Glomerular visceral epithelial cell (primary cell): ENCODE results near the gene ATXN7L3B.
"Not testable (repeated sequence)": the region's sequence is repeated elsewhere in the genome, so short reads cannot be mapped to it uniquely, and the experiment has no call there.

ENCODE experiments used
- DNase-seq: peaks from one replicate; pipeline ENCODE4 v3.0.0-alpha.2; 2016; ENCODE audit errors: extremely low spot score

Gene ATXN7L3B, protein sequence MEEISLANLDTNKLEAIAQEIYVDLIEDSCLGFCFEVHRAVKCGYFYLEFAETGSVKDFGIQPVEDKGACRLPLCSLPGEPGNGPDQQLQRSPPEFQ

DNA sequence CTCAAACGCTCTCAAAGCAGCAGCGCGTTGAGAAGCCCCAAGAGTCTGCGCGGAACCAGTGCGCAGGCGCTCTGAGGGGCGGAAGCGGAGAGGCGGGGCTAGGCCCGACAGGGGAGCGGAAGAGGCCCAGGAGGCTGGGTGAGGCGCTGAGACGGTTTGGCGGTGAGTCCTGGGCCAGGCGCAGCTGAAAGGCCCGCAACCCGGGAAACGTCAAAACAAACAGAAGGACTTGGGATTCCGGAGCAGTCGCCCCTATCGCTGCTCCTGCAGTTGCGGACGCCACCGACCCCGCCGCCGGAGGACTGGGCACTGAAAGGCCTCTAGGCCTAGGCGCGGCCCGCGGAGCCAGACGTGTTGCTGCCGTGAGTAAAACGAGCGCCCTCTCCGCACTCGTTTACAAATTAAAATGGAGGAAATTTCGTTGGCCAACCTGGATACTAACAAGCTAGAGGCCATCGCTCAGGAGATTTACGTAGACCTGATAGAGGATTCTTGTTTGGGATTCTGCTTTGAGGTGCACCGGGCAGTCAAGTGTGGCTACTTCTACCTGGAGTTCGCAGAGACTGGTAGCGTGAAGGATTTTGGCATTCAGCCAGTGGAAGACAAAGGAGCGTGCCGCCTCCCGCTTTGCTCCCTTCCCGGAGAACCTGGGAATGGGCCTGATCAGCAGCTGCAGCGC is at the start of gene ATXN7L3B:
Gene ATXN7L3B (plus strand): TSS at position 129 of the 679 bp plus-strand sequence. CDS start 278 bp downstream, at position 407.
- peak; percentile 96 for DNase-seq

DNA sequence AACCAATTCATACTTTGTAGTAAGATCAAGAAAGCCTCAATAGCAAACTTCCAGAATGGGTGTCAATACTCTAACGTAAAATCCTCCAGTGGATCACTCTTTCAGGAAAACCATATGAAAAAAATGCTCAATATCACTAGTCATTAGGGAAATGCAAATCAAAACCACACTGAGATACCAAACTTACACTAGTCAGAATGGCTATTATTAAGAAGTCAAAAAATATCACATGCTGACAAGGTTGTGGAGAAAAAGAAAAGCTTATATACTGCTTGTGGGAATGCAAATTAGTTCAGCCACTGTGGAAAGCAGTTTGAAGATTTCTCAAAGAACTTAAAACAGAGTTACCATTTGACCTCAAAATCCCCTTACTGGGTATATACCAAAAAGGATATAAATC is 49.5 kb upstream of the ATXN7L3B start:
- no peak for DNase-seq

DNA sequence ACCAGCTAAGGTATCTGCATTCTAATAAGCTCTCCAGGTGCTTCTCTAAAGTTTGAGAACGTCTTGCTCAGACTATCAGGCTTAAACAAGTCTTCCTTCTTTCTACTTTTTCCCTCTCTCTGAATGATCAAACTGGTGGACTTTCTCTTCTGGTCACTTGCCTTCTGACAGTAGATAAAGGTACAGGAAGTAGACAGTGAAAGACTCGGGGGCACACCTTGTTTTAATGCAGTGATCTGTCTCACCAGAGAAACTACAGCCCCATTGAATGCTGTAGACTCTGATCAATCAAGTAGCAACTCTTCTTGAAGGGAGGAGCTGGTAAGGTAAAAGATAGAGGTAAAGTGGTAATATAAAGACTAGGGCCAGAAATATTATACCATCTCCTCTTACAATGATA is 48.1 kb upstream of the ATXN7L3B start:
- no peak for DNase-seq

DNA sequence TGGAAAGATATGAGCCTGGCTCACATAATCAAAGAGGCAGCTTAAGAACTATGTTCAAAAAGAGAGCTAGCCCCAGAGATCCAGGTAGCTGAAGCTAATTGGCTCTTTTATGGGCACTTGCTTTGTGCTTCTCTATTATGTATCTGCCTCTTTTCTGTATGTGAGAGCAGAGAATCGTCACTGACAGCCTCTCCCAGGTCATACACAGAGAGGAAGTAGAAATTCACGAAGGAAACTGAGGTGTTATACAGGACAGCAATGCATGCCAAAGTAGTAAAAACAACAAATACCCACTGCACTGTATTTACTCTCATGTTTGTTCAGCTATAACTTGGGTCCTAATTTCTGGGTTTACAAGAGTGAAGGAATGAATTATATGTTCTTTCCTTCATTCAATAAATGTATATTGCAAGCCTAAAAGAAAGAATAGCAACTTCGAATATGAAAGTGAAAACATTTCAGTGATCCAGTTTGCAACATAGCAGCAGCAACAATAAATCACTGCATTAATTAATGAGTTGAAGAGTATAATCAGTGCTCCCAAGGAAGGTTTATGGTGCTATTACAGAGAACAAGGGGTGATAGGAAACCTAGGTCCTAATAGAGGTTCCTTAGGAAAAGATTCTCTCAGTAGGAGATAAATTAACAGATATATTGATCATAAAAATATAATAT is 47.1 kb upstream of the ATXN7L3B start:
- DNase-seq, result peak; percentile 2

DNA sequence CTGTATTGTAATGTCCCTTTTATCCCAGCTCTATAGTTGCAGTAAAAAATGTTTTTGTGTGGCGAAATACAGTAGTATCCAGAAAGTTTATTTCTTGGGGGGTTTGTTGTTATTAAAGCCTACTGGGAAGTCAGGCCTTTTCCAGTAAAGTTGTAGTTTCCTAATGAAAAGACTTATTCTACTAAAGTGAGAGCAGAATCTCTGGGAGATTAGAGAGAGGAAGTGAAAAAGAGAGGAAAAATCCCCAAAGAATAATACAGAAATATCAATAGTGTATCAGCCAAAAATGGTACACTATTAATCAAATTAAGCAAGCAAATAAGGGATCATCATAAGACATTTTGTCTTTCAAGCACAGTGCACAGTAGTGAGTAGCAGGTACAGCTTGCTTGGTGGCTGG is 46.3 kb upstream of the ATXN7L3B start:
- no peak for DNase-seq

DNA sequence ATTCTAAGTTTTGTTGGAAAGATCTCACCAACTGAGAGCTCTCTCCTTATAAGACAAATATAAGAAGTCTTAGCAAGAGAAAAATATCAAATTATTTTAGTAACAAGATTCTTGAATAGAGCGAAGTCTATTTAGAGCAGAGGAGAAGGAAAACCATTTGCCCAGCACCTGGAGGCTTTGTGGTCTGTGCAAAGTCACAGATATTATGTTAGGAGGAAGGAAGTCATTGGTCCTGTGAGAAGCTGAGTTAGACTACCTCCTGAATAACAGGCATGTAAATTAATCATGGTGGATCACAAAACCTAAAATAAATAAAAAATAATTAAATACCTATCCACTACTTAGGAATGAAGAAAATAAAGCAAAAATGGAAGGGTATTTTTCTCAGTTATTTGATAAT is 38.4 kb upstream of the ATXN7L3B start:
- DNase-seq, result no peak

DNA sequence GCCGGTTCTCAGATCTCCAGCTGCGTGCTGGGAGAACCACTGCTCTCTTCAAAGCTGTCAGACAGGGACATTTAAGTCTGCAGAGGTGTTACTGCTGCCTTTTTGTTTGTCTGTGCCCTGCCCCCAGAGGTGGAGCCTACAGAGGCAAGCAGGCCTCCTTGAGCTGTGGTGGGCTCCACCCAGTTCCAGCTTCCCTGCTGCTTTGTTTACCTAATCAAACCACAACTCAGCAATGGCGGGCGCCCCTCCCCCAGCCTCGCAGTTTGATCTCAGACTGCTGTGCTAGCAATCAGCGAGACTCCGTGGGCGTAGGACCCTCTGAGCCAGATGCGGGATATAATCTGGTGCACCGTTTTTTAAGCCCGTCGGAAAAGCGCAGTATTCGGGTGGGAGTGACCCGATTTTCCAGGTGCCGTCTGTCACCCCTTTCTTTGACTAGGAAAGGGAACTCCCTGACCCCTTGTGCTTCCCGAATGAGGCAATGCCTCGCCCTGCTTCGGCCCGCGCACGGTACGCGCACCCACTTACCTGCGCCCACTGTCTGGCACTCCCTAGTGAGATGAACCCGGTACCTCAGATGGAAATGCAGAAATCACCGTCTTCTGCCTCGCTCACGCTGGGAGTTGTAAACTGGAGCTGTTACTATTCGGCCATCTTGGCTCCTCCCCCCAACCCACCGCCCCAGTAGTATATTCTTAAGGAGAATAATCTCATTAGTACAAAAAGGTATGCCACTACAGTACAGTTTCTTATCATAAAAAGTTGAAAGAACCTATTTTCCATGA is 28.6 kb upstream of the ATXN7L3B start:
- DNase-seq, result not testable (repeated sequence)

DNA sequence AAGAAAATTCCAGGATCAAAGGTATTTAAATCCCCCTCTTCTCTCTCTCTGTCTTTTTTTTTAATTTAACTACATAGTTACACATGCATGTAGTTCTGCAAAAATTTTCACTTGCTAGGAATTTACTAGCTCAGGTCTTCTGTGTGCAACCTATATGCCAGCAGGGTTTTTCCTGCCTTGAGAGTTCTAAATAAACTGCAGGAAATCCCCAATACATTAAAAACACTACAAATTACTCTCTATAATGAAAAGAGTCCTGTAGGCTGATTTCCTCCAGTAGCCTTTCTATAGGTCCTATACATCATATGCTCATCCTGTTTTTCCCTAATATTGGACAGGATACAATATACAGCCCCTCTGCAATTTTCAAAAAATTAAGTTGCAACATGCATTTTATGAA is 27.7 kb upstream of the ATXN7L3B start:
- DNase-seq, result no peak

DNA sequence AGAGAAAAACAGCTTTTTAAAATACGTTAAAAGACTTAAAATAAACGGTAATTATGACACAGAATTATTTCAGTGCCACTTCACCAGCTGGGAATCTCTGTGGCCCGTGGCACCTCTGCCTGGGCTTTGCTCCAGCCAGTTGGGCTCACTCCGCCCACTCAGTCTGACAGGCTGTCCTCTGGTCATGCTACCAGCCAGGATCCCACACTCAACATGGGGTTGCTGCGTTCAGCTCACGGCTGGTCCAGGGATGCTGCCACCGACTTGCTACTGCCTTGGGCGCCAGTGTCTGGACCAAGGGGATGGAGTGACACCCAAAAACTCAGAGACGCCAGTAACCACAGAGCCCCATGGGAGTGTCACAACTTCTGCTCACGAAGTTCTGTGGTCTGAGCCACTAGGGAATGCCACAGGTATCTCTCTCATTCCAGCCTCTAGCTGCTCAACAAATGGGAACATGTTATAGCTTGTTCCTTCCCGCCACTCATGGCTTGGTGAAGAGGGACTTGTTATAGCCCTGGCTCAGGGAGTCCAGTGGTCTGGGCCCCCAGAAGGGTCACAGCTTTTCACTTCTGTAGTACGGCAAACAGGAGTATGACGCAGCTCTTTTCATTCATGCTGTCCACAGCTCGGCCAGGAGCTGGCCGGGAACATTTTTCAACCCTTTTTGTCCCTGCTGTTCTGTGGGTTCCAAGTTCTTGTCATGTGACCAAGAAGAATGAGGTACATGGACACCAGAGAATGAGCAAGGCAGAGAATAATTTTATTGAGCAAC is 23.4 kb upstream of the ATXN7L3B start:
- DNase-seq, result no peak

DNA sequence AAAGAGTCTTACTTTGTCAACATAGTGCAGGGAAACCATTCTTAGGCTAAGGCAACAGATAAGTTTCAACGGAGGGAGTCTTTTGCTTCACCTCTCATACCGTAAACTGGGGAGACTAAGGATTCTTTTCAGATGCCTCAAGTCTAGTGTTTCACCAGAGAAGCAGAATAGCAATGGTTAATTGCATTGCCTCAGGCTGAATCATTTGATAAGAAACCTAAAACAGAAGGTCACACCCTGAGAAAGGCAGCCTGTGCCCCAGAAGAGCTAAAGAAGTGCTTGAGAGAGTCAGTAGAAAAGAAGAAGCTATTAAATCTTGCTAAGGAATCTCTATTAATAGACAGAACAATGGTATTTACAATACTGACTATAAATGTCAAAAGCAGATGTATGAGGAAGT is 21.8 kb upstream of the ATXN7L3B start:
- no peak for DNase-seq

DNA sequence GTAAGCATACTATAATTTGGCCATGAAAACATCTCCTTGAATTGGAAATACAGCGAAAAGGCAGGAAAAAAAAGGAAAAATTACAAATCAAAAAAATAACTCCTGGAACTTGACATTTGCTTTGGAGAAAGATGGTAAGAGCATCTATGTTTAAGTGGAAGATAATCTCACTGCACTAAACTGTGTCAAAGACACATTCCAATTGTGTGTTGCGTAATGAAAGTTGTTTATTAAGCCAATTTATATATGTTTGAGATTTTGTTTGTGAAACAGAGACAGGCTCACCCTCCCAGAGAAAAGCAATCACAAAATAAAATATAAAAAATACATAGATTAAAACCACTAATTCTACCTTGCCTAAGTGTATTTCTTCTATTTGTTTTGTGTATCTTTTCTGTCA is 11.1 kb upstream of the ATXN7L3B start:
- DNase-seq, result no peak

DNA sequence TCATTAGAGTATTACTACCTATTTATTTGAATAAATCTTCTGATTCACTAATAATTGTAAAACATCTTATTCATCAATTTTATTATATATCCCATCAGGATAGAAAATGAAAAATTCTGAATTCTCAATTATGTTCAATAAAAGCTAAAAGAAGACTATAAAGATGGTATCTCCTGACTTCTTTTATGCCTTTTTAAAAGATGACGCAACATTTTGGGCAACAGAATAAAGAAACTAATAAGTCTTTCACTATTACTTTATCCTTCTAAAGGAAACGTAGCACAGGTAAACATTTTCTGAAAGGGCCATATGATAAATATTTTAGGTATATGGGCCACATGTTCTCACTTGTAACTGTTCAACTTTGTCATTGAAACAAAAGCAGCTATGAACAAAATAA is 10.1 kb upstream of the ATXN7L3B start:
- DNase-seq, result no peak

DNA sequence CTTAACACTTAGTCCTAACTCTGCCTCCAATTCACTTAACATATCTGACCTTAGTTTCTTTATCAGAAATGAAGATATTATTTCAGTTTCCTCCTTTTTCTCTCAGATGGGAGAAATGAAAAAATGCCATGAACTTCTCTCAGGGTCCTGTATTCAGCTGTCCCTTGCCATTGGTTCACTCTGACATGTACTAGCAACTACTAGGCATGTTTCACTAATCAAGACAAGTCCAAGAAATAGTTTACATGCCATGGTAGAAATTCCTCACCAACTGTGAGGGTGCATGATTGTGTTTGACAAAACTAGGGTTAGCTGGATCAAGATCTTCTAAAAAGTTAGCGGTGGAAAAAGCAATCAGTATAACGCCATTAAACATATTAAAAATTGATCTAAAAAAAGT is 7.0 kb upstream of the ATXN7L3B start:
- DNase-seq, result no peak

DNA sequence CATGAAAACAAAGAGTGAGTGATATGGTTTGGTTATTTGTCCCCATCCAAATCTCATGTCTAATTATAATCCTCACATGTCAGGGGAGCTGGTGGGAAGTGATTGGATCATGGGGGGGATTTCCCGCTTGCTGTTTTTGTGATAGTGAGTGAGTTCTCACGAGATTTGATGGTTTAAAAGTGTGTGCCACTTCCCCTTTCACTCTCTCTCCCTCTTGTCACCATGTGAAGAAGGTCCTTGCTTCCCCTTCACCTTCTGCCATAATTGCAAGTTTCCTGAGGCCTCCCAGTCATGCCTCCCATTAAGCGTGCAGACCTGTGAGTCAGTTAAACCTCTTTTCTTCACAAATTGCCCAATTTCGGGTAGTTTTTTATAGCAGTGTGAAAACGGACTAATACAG is 2.1 kb upstream of the ATXN7L3B start:
- no peak for DNase-seq

DNA sequence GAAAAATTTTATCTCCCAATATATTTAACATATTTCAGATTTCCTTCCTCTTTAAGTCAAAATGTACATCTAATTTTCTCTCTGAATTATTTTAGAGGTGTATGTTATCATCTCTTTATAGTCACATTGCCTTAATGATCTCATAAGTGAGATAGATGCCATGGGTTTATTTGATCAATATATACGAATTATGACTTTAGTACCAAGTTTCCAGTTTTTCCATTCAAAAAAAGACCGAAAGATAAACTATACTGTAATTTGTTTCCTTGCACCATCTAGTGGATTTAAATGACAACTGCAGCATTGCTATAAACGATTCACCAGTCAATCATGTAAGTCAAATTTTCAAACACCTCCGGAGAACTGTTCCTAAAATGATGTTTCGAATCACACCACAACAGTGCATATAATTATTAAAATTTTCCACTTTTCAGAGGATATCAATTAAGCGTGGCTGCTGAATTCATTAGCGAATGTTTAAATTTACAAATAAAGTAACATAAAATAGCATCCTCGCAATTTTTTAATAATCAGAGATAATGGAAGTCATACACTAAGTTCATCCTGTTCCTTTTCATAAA is 419 bp upstream of the ATXN7L3B start:
- DNase-seq, result peak; percentile 59

DNA sequence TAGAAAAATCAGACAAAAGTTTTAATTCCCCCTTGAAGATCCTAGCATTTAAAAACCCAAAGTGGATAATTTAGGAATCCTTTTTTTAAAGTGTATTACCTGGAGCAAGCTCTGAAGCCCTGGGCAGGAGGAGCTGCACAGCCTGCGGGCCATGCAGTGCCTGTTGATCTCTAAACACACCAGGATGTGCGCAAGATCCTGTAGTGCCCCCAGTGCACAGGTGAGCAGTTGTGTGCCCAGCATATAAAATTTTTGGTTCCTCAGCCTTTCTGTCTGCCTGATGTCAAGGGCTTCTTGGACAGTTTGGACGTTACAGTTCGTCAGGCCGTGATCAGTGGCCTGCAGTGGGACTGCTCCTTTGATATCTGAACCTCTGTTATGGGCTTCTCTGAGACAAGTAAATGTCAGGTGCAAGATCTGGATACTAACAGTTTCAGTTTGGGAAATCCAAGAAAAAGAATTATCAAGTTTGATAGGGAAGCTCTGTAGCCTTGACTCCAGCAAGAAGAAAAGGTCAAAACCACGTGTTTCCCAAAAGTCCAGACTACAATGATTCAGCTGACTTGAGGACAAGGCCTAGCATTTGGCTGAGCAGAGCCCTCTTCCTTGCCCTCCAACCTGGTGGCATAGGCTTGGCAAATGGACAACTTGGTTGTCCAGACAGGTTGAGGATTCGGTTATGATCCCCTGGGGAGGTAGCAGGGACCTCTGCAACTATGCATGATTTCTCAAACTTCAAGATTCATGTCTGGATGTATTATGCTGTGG is 1.0 kb downstream of the ATXN7L3B start:
- peak; percentile 18 for DNase-seq

DNA sequence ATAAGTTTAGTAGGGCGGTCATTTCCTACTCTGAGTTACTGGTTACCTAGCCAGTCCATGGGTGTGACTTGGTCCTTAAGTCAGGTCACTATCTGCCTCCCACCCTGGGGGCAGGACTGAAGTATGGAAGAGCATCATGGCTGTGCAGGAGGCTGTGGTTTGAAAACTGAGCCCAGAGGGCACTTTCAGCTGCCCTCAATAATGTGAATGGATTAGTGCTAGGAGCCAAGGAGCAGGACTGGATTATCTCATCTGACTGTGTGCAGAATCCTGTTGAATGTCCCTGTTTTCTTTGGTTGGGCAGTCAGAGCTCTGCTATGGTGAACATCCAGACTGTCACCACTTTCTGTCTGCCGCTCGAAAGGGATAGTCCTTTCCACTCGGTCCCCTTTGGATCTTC is 1.6 kb downstream of the ATXN7L3B start:
- DNase-seq, result peak; percentile 7

DNA sequence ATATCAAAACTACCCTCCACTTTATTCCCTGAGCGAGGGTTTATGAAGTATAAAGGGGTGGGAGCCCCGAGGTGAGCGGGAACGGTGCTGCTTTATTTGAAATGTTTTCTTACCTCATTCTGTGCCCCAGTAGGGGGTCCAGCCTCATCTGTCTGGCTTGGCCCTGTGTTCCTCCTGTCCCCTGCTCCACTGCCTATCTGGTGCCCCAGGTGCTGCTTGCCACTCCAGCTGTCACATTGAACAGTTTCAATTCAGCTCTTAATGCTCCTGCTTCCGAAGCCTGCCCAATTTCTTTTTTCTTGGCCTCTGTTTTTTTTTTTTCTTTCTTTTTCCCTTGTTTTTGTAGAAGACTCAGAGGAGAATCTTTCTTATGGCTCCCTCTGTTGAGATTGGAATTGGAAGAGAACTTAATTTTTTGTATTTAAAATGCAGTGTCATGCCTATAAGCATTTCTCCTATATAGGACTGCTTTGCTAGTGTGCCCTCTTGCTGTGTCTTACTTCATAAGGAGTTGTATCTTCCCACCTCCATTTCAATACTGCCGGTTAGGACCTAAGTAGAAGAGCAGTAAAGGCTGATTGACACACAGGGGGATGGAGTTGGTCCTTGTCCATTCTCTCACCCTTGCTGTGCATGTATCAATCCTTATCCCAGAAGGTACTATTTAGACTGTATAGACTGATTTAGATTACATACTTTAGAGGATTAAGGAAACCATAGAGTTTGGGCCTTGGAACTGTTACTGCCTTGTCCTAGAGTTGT is 2.3 kb downstream of the ATXN7L3B start:
- peak; percentile 3 for DNase-seq

DNA sequence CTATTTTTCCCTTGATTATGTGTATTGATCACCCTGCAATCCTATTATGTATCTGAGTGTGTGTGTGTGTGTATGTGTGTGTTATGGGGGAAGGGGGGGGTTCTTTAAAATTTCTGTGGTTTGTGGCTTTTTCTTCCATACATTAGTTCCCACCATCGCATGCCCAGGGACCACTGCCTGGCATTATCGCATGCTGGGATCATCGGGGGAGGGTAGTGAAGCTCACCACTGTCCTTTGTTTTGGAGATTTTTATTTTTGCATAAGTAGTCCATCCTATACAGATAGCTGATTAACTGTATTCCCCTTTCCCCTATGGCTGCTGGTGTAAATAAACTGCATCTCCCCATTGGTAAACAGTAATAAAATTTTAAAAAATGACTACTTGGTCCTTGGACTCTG is 3.4 kb downstream of the ATXN7L3B start:
- no peak for DNase-seq

DNA sequence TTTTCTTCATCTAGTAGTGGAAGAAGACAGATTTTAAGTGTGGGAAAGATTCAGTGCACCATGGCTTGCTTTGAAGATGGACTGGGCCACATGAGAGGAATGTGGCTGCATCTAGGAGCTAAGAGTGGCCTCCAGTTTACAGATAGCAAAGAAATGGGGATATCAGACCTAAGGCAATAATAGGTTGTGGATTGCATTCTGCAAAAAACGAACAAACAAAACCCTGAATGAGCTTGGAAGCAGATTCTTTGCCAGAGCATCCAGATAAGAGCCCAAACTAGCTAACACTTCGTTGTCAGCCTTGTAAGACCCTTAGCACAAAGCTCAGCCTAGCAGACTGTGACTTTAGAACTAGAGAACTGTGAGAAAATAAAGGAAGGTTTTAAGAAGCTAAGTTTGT is 9.6 kb downstream of the ATXN7L3B start:
- no peak for DNase-seq
